Measurements from ENCODE around the gene IRAK1. TPM values are rescaled to one million over a fixed set of nuclear protein-coding genes. Genes with fewer than 3 reads are reported as not detected.

IRAK1 gene
- total and polyA plus RNA-seq, 9 of the 15 experiments (the other 6 are each of a cell fraction or from before 2014, with no cell fraction given): 11.6 to 261 (median 91.6) TPM

DNA sequence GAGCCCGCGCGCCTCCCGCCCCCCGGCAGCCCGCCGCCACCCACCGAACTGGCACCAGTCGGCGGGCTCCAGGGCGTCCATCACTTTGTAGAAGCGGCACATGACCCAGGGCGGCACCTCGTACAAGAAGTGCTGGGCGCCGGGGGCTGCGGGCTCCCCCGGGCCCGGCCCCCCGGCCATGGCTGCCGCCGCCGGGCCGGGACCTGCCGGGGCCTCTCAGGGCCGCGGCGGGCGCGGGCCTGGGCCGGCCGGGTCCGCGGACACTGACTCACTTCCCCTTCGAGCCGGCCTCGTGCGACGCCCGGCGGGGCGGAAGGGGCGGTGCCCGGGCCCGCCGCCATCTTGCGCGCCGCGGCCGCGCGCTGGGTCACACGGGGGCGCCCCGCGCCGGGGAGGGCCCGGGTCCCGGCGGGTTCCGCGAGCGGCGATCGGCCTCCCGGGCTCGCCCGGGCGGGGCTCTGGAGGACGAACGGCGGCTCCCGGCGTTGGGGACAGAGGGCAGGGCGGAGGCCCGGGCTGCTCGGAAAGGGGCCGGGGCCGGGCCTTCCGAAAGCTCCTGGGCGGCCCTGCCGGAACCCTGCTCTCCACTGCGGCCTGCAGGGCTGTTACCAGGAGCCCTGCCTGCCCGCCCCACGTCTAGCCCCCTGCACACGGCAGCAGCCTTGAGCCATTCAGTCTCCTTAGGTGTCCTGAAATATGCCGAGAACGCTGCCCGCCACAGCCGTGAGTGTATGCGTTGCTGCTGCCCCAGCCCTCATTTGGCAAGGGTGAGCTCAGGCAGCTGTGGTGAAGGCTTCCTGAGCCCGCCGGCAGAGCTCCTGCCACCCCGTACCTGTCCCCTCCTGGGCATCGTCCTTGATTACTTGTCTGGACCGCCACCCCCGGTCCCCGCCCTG is at the start of gene IRAK1 (continued):
- TF ChIP-seq ZBTB9 (CRISPR knock-in tag; IDR thresholded peaks at IDR 0.05) (no peak), ARHGAP35 (IDR thresholded peaks at IDR 0.05; ENCODE audit: partially characterized antibody) (no peak), AFF4 (CRISPR knock-in tag; IDR thresholded peaks at IDR 0.05) (no peak), KLF1 (tag; IDR thresholded peaks at IDR 0.05) (no peak), ZNF518B (CRISPR knock-in tag; IDR thresholded peaks at IDR 0.05) (no peak), NEUROD1 (IDR thresholded peaks at IDR 0.05; ENCODE audit: borderline replicate concordance, low read depth, low read length, partially characterized antibody) (no peak), SIN3B (IDR thresholded peaks at IDR 0.05; ENCODE audit: low read depth) (no peak), RBBP5 (IDR thresholded peaks at IDR 0.05; ENCODE audit: borderline replicate concordance, insufficient read depth, low read length, poor library complexity, severe bottlenecking) (peak; percentile 79), HOXB6 (CRISPR knock-in tag; IDR thresholded peaks at IDR 0.05; ENCODE audit: borderline replicate concordance) (no peak), RBM39 (optimal IDR thresholded peaks at IDR 0.05; ENCODE audit: low read depth, low read length) (no peak), SUPT5H (IDR thresholded peaks at IDR 0.05) (0 out of 2 replicates have a peak, but pooled peaks have one; percentile 13), RNF219 (CRISPR knock-in tag; IDR thresholded peaks at IDR 0.05) (no peak)
- TF ChIP-seq, protein P1, sequence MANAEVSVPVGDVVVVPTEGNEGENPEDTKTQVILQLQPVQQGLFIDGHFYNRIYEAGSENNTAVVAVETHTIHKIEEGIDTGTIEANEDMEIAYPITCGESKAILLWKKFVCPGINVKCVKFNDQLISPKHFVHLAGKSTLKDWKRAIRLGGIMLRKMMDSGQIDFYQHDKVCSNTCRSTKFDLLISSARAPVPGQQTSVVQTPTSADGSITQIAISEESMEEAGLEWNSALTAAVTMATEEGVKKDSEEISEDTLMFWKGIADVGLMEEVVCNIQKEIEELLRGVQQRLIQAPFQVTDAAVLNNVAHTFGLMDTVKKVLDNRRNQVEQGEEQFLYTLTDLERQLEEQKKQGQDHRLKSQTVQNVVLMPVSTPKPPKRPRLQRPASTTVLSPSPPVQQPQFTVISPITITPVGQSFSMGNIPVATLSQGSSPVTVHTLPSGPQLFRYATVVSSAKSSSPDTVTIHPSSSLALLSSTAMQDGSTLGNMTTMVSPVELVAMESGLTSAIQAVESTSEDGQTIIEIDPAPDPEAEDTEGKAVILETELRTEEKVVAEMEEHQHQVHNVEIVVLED (CRISPR knock-in tag; IDR thresholded peaks at IDR 0.05): no peak
